Heart left ventricle (tissue), 13 donors: ENCODE measurements around the gene AP2S1.

ENCODE experiments used
- CTCF ChIP-seq, 12 donors: fragments of 200-600 bp; sonication (generic) in 4 of 12; IDR thresholded peaks; one replicate each; pipeline versions ENCODE4 v1.5.0 to v1.8.0; 2018 to 2022; ENCODE audit warnings: antibody characterized with exemption in 12 of 12, mild to moderate bottlenecking in 5 of 12
- POLR2A ChIP-seq, 2 donors: fragments of 450-650 bp; IDR thresholded peaks; one replicate each; pipeline ENCODE4 v1.6.1; 2017; ENCODE audit warnings: antibody characterized with exemption in 2 of 2, mild to moderate bottlenecking in 2 of 2, moderate library complexity in 2 of 2
- donor health status: ischemic (EF 13 %, LVEDD 7.1; RV severe dilation, severe dysfunction).
- donor health status: DM: no; HTN: yes; CAD: no.
- donor health status: DM: no; HTN: no; CAD: no.
- donor health status: ischemic (EF 25% LVEDD 6.9; RV normal size, moderate dysfunction).
- donor health status: ischemic (EF 25% LVEDD 5.7; RV mildly dilated, moderate dysfunction).
- donor health status: ischemic (EF 35%, LVEDD 5.7; RV mildly dilated, moderate dysfunction).
- donor health status: nonischemic (EF 11% LVEDD 7.7; RV severe dilation, severe dysfunction).
- donor health status: DM: yes; HTN: yes; CAD: no.
- donor health status: PGD.
- donor health status: ischemic (EF 29% LVEDD 5.4; RV normal size, mild dysfunction).
- donor health status: nonischemic (EF 23%, LVEDD 6.1; RV moderate dilation, normal function).

DNA sequence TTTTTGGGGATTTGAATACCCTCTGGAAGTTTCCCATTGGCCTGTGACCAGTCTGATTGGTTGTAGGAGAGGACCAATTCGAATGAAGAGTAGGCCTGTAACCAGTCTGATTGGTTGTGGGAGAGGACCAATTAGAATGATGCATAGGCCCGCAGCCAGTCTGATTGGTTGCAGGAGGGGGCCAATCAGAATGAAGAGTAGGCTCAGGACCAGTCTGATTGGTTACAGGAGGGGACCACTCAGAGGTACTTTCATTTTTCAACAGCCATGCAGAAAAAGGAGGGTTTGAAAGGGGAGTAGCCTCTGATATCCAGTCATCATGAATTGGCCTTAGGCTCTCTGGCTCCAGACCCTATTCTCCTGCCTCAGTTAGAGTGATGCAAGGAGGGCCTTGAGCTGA lies 31.8 kb downstream of the AP2S1 start:
- TF ChIP-seq CTCF (IDR thresholded peaks at IDR 0.05) (no peak), POLR2A (IDR thresholded peaks at IDR 0.05) (no peak)
